Mesendoderm (in vitro differentiated cells): ENCODE data around the gene ITGB2.

Source experiments
- DNase-seq: peaks from one replicate; pipeline ENCODE4 v3.0.0; 2013
- H2AK5ac ChIP-seq: 2 replicates; pipeline ENCODE4 v1.6.1; 2013; ENCODE audit warnings: low read length, inconsistent platforms
- H2BK120ac ChIP-seq: 2 replicates; pipeline ENCODE4 v1.6.1; 2013; ENCODE audit warnings: low read depth, mild to moderate bottlenecking, low read length, moderate library complexity, mixed read lengths
- H2BK15ac ChIP-seq: replicated peaks from 2 replicates; pipeline ENCODE4 v1.6.1; 2013; ENCODE audit warnings: low read depth, mild to moderate bottlenecking, moderate library complexity
- H2BK5ac ChIP-seq: 2 replicates; pipeline ENCODE4 v1.6.1; 2013; ENCODE audit warnings: low read length, inconsistent platforms
- H3K18ac ChIP-seq: 2 replicates; pipeline ENCODE4 v1.6.1; 2013; ENCODE audit warnings: mild to moderate bottlenecking, low read length, mixed read lengths
- H3K23ac ChIP-seq: one replicate; pipeline ENCODE4 v1.6.1; 2013; ENCODE audit warnings: low read length
- H3K27ac ChIP-seq: 2 replicates; pipeline ENCODE4 v1.5.1; 2013; ENCODE audit warnings: low read depth, mild to moderate bottlenecking, inconsistent platforms, low read length, moderate library complexity
- H3K27me3 ChIP-seq: 2 replicates; pipeline ENCODE4 v1.6.1; 2013; ENCODE audit warnings: low read length, control low read depth, mild to moderate bottlenecking, inconsistent platforms; ENCODE audit not compliant: insufficient read depth, poor library complexity
- H3K36me3 ChIP-seq: 2 replicates; pipeline ENCODE4 v1.6.1; 2013; ENCODE audit warnings: low read length, inconsistent platforms; ENCODE audit not compliant: control insufficient read depth, insufficient read depth
- H3K4ac ChIP-seq: one replicate; pipeline ENCODE4 v1.6.1; 2013; ENCODE audit warnings: low read depth, mild to moderate bottlenecking, low read length, moderate library complexity
- H3K4me1 ChIP-seq: 2 replicates; pipeline ENCODE4 v1.6.1; 2013; ENCODE audit warnings: low read depth, low read length, inconsistent platforms; ENCODE audit not compliant: control insufficient read depth
- H3K4me2 ChIP-seq: 2 replicates; pipeline ENCODE4 v1.6.1; 2013; ENCODE audit warnings: low read length
- H3K4me3 ChIP-seq: 2 replicates; pipeline ENCODE4 v1.5.1; 2013; ENCODE audit warnings: mild to moderate bottlenecking, low read length
- H3K56ac ChIP-seq: one replicate; pipeline ENCODE4 v1.6.1; 2013; ENCODE audit warnings: low read length
- H3K79me1 ChIP-seq: 2 replicates; pipeline ENCODE4 v1.6.1; 2013; ENCODE audit warnings: low read length, inconsistent platforms
- H3K79me2 ChIP-seq: 2 replicates; pipeline ENCODE4 v1.6.1; 2013; ENCODE audit warnings: mild to moderate bottlenecking, low read length; ENCODE audit not compliant: control insufficient read depth, insufficient read depth
- H3K9ac ChIP-seq: 2 replicates; pipeline ENCODE4 v1.6.1; 2013; ENCODE audit warnings: low read length, inconsistent platforms
- H4K5ac ChIP-seq: one replicate; pipeline ENCODE4 v1.6.1; 2013; ENCODE audit warnings: low read length
- H4K8ac ChIP-seq: one replicate; pipeline ENCODE4 v1.6.1; 2013; ENCODE audit warnings: low read depth, mild to moderate bottlenecking, control low read depth, low read length, moderate library complexity
- WGBS: extraction: QIAGEN DNeasy Blood & Tissue Kit; methylation state at CpG from one replicate; pipeline ENCODE4 v1.1.7; 2013; ENCODE audit warnings: low lambda C conversion rate, missing lambda C conversion rate; ENCODE audit not compliant: insufficient coverage; ENCODE audit errors: extremely low coverage; 5-methylcytosine and 5-hydroxymethylcytosine counted together

ITGB2 gene

DNA sequence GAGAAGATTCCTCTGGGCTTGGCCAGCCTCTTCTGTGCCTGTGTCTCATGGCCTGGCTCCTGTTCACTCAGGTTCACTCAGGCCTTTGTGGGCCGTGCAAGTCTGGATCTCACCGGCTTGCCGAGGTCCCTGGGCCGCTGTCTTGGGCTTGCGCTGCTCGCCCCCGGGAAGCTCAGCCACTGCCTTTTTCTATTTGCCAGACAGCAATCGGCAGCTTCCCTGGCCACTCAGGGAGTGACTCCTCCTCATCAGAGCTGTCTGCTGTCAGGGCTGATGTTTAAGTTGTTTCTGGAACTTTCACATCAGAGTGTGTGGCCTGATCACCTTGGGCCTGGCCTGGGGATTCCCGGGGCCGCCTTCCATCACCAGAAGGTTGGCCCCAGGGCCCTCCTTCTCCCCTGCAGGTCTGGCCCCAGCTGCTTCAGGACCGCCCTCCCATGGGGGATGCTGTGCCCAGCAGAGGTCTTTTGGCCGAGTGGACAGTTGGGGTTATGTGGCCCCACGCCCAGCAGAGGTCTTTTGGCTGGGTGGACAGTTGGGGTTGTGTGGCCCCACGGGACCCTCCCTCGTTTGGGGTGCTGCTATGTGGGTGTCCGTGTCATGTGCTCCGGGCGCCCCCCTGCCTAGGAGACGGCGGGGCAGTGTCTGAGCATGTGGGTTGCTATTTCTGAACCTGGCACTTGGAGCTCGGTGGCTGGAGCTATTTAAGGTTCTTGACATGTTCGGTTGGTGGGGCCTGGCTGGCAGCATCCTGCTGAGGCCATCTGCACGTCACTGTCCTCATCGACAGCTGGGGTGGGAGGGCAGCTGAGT lies 31.6 kb upstream of the ITGB2 start:
- H3K27ac ChIP-seq, result no peak overlapping the region
- H2BK120ac ChIP-seq, result no peak overlapping the region
- no peak for DNase-seq
- H2BK5ac ChIP-seq, result no peak overlapping the region
- H3K79me2 ChIP-seq, result peaks cover 47% of the 10 kb centered on the region
- peaks cover 9% of the 10 kb centered on the region for H3K36me3 ChIP-seq
- no peak overlapping the region for H3K9ac ChIP-seq
- H3K27me3 ChIP-seq, result no peaks in the 10 kb centered on the region
- no peak overlapping the region for H3K4me2 ChIP-seq
- H3K23ac ChIP-seq, result no peak overlapping the region
- H4K5ac ChIP-seq, result no peak overlapping the region
- no peak overlapping the region for H3K18ac ChIP-seq
- no peak overlapping the region for H4K8ac ChIP-seq
- peaks cover 18% of the 10 kb centered on the region for H3K79me1 ChIP-seq
- H3K4me3 ChIP-seq, result no peak overlapping the region
- no CpG with 5 or more reads among the region's 24 CpGs for WGBS
- H3K56ac ChIP-seq, result no peak overlapping the region
- no peak overlapping the region for H2BK15ac ChIP-seq
- no peaks in the 10 kb centered on the region for H3K4me1 ChIP-seq
- no peak overlapping the region for H3K4ac ChIP-seq
- H2AK5ac ChIP-seq, result no peak overlapping the region

DNA sequence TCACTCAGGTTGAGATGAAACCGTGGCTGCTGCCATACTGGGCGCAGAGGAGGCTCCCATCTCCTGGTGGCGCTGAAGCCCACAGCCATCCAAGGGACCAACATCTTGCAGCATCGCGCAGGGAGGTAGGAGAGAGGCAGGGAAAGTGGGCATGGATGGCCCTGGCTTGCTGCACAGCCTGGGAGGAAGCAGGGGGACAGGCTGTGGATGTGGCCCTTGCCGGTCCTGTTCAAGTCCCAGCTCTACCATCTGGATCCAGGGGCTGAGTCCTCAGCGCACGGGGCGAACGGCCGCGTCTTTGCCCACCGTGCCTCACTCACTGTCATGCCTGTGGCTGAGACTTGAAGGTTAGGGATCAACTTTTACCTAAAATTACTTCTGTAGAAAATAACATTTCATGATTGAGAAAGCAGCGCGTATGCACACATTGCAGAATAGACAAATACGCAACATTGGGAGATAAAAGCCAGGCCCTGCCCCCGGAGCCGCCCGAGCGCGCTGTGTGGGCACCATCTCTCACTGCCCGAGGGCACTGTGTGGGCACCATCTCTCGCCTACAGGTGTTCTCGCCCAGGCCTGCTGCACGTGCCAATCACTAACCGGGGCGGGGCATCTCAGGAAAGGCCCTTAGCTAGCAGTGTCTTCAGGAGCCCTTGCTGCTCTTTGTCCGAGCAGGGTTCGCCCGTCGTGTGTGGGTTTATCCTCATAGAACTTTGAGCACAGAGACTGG lies 30.7 kb upstream of the ITGB2 start:
- Histone ChIP-seq H3K36me3 (peaks cover 7% of the 10 kb centered on the region), H3K79me2 (peaks cover 43% of the 10 kb centered on the region)
- WGBS, result no CpG with 5 or more reads among the region's 31 CpGs

DNA sequence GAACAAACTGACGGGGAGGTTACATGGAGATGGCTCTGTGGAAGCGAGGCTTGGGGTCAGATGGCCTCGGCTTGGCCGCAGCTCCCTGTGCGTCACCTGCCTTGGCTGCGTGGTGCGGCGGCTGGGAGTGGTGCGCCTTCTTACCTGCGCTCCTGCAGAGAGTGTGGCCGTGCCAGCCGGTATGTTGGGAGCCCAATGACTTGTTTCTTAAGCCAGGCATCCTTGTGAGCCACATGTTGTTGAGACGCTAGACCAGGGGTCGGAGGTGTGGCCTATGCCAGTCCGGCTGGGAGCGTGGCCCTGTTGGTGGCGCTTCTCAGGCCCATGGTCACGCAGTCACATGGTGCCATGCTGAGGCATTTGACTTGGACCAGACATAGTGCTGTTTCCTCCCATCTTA lies 29.7 kb upstream of the ITGB2 start:
- DNase-seq, result no peak
- Histone ChIP-seq H2BK15ac (no peak overlapping the region), H3K18ac (no peak overlapping the region)

More for the DNA sequence above, 30.7 kb upstream of the ITGB2 start:
- Histone ChIP-seq H3K4me3 (no peak overlapping the region), H3K79me1 (peaks cover 16% of the 10 kb centered on the region), H4K5ac (no peak overlapping the region), H2BK5ac (no peak overlapping the region), H3K9ac (no peak overlapping the region), H3K4me1 (no peaks in the 10 kb centered on the region), H3K56ac (no peak overlapping the region), H3K4me2 (no peak overlapping the region), H3K27me3 (no peaks in the 10 kb centered on the region), H2BK15ac (no peak overlapping the region), H4K8ac (no peak overlapping the region), H3K27ac (no peak overlapping the region), H2AK5ac (no peak overlapping the region), H2BK120ac (no peak overlapping the region), H3K23ac (no peak overlapping the region), H3K18ac (no peak overlapping the region), H3K4ac (no peak overlapping the region)
- DNase-seq, result no peak

DNA sequence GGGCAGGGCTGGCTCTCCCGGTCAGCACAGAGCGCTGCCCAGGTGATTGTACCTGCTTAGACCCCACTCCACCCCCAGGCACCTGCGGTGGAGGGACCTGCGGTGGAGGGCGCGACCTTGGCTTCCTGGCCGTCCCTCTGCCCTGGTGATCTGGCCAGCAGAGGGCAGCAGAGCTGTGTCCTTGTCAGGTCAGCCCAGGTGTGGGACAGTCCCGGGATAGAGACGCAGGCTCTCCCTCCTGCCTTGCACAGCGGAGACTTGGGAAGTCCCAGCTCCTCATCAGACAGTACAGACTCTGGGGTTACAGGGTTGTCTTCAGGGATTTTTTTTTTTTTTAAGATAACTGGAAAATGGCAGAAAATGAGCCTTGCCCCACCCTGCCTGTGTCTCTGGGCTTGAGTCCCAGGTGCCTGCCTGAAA lies 29.1 kb upstream of the ITGB2 start:
- Histone ChIP-seq H3K27me3 (no peaks in the 10 kb centered on the region), H2BK15ac (no peak overlapping the region), H2AK5ac (no peak overlapping the region)

More for the DNA sequence above, 29.7 kb upstream of the ITGB2 start:
- no CpG with 5 or more reads among the region's 18 CpGs for WGBS
- Histone ChIP-seq H3K79me1 (peaks cover 14% of the 10 kb centered on the region), H3K79me2 (peaks cover 39% of the 10 kb centered on the region), H3K27me3 (no peaks in the 10 kb centered on the region), H2BK5ac (no peak overlapping the region), H3K9ac (no peak overlapping the region), H3K4me1 (no peaks in the 10 kb centered on the region), H4K8ac (no peak overlapping the region), H3K23ac (no peak overlapping the region), H2BK120ac (no peak overlapping the region), H4K5ac (no peak overlapping the region), H3K36me3 (peaks cover 3% of the 10 kb centered on the region), H3K4me2 (no peak overlapping the region), H2AK5ac (no peak overlapping the region), H3K4ac (no peak overlapping the region), H3K27ac (no peak overlapping the region), H3K56ac (no peak overlapping the region), H3K4me3 (no peak overlapping the region)

DNA sequence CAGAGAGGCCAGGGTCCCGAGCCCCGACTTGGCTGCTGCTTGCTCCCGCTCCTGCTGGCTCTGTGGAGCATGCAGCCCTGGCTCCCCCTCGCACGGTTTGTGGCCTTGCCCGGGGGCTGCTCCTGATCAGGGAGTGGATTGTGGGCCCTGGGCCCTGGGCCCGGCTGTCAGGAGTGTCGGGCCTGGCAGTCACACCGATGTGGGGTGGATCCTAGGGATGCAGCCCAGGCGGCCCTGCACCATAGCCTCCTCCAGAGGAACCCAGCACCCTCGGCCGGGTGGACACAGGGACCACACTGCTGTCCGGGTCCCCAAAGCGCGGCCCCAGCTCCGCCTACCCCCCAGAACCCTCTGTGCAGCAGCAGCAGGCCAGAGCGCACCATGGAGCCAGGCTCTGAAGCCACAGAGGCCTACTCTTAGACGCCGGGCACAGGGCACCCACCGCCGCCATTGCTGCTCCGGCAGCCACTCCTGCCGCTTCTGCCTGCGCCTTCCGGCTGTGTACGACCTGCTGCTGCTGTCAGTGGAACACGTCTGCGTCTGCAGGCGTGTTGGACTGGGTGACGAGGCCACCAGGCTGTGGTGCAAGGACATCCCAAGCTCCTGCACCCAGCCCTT lies 28.6 kb upstream of the ITGB2 start:
- Histone ChIP-seq H2BK15ac (no peak overlapping the region), H3K4me1 (no peaks in the 10 kb centered on the region), H3K36me3 (peaks cover 9% of the 10 kb centered on the region), H3K79me2 (peaks cover 42% of the 10 kb centered on the region), H2AK5ac (no peak overlapping the region), H3K79me1 (peaks cover 21% of the 10 kb centered on the region), H2BK5ac (no peak overlapping the region), H3K23ac (no peak overlapping the region), H3K27ac (no peak overlapping the region), H3K56ac (no peak overlapping the region), H3K18ac (no peak overlapping the region), H4K8ac (no peak overlapping the region), H4K5ac (no peak overlapping the region), H3K9ac (no peak overlapping the region), H3K4me3 (no peak overlapping the region), H3K4me2 (no peak overlapping the region), H3K27me3 (no peaks in the 10 kb centered on the region), H2BK120ac (no peak overlapping the region), H3K4ac (no peak overlapping the region)
- DNase-seq, result no peak
- no CpG with 5 or more reads among the region's 30 CpGs for WGBS

More for the DNA sequence above, 29.1 kb upstream of the ITGB2 start:
- Histone ChIP-seq H3K9ac (no peak overlapping the region), H2BK5ac (no peak overlapping the region), H3K79me1 (peaks cover 20% of the 10 kb centered on the region), H3K79me2 (peaks cover 42% of the 10 kb centered on the region), H4K5ac (no peak overlapping the region), H3K4me1 (no peaks in the 10 kb centered on the region), H3K23ac (no peak overlapping the region), H3K4me2 (no peak overlapping the region), H3K18ac (no peak overlapping the region), H3K4me3 (no peak overlapping the region), H4K8ac (no peak overlapping the region), H3K56ac (no peak overlapping the region), H2BK120ac (no peak overlapping the region), H3K27ac (no peak overlapping the region), H3K4ac (no peak overlapping the region), H3K36me3 (peaks cover 8% of the 10 kb centered on the region)
- DNase-seq, result peak; percentile 83
- no CpG with 5 or more reads among the region's 10 CpGs for WGBS
